Ovary (tissue), 9 donors: ENCODE results near the gene ARFGAP1. TPM values are rescaled to one million over a fixed set of nuclear protein-coding genes. Genes with fewer than 3 reads are reported as not detected.

Experiments used
- DNase-seq, 5 donors: peaks; one replicate each; pipeline ENCODE4 v3.0.0-alpha.2; 2019 to 2020
- H3K27ac ChIP-seq, 2 donors: fragments of 200-600 bp; one replicate each; pipeline versions ENCODE4 v1.5.1 to v1.8.0; 2019 to 2022
- H3K27me3 ChIP-seq: fragments of 200-600 bp; one replicate; pipeline ENCODE4 v1.8.0; 2022
- H3K36me3 ChIP-seq: fragments of 200-600 bp; sonication (generic); one replicate; pipeline ENCODE4 v1.5.1; 2019
- H3K4me1 ChIP-seq: one replicate; pipeline ENCODE4 v1.8.1; 2013; ENCODE audit warnings: mild to moderate bottlenecking, moderate library complexity; ENCODE audit not compliant: insufficient read depth
- H3K4me3 ChIP-seq: fragments of 200-600 bp; sonication (generic); one replicate; pipeline ENCODE4 v1.5.1; 2017
- H3K9me3 ChIP-seq, 2 donors: fragments of 200-600 bp in 1 of 2; sonication (generic) in 1 of 2; one replicate each; pipeline versions ENCODE4 v1.5.1 to v1.8.1; 2013 to 2019; ENCODE audit warnings: mild to moderate bottlenecking in 1 of 2, moderate library complexity in 1 of 2
- CTCF ChIP-seq, 3 donors: fragments of 450-650 bp in 2 of 3; fragments of 200-600 bp in 1 of 3; IDR thresholded peaks; one replicate each; pipeline versions ENCODE4 v1.5.1 to v1.8.0; 2016 to 2022; ENCODE audit warnings: antibody characterized with exemption in 3 of 3, mild to moderate bottlenecking in 1 of 3
- EP300 ChIP-seq: sonication (generic); formaldehyde crosslinking; IDR thresholded peaks from one replicate; pipeline ENCODE4 v1.6.1; 2017; ENCODE audit warnings: antibody characterized with exemption
- POLR2A ChIP-seq: fragments of 450-650 bp; IDR thresholded peaks from one replicate; pipeline ENCODE4 v1.6.1; 2017; ENCODE audit warnings: antibody characterized with exemption, mild to moderate bottlenecking, moderate library complexity
- WGBS, 3 donors: extraction: QIAGEN DNeasy Blood & Tissue Kit in 1 of 3; methylation state at CpG; one replicate each; pipeline versions ENCODE4 v1.1.5 to v1.1.7; 2013 to 2017; 5-methylcytosine and 5-hydroxymethylcytosine counted together
- intact Hi-C, 4 donors: fragments of 100-400 bp; cut with DNase I; formaldehyde crosslinking; loops; one replicate each; pipeline versions ENCODE4 v1.11.0 to v1.15.1; 2022 to 2023
- polyA plus RNA-seq, 2 donors: library from polyadenylated mRNA; stranded (reverse); fragments of 200-250 nt in 1 of 2; fragments of 350-450 nt in 1 of 2; fragmentation: Illumina TruSeq in 1 of 2; extraction: RNeasy Lipid Tissue Mini Kit (QIAGEN cat#74804) in 1 of 2; gene quantifications; one replicate each; pipeline ENCODE4 v1.2.3, GENCODE V29; 2013 to 2014
- total RNA-seq, 7 donors: library from RNA; depleted of rRNA in 2 of 7; stranded (reverse); fragments of >200 nt in 2 of 7; fragmentation: NEBNext Ultra II Directional in 3 of 7; extraction: Animal tissue kit (Norgen Biotek cat#: 25700) in 3 of 7; gene quantifications; one replicate each; pipeline versions ENCODE4 v1.1.0 to v1.2.4, GENCODE V29; 2016 to 2023
- donor health status: DM: no; HTN: no; CAD: no; lungs with moderate emphysema.
- donor health status: DM: no; HTN: no; CAD: no.
- donor health status: Bipolar disorder and iron deficiency.
- donor health status: DM: yes; HTN: yes; CAD: no.
- donor health status: DM: no; HTN: no; CAD: no.
- donor health status: DM: yes; HTN: yes; CAD: no.

ARFGAP1 gene
- total and polyA plus RNA-seq, 9 donors, result 18.9 to 80.2 (median 68.7) TPM

- 69 to 77% (median 70%) methylated on average over 55 of the region's 55 CpGs for WGBS, 3 donors
- H3K4me1 ChIP-seq, result peaks cover 2% of the 10 kb centered on the region
- no peak overlapping the region for H3K27ac ChIP-seq
- H3K36me3 ChIP-seq, result no peaks in the 10 kb centered on the region
- intact Hi-C loops, result no loop called here
- no peaks in the 10 kb centered on the region for H3K27me3 ChIP-seq
- DNase-seq, result no peak
- TF ChIP-seq EP300 (no peak), POLR2A (no peak), CTCF (IDR thresholded peaks at IDR 0.05) (no peak)
- no peak overlapping the region for H3K4me3 ChIP-seq
- H3K9me3 ChIP-seq, result no peaks in the 10 kb centered on the region
Measured at GRCh38 chr20:63287697-63288580, 15.3 kb downstream of the ARFGAP1 start.

DNA sequence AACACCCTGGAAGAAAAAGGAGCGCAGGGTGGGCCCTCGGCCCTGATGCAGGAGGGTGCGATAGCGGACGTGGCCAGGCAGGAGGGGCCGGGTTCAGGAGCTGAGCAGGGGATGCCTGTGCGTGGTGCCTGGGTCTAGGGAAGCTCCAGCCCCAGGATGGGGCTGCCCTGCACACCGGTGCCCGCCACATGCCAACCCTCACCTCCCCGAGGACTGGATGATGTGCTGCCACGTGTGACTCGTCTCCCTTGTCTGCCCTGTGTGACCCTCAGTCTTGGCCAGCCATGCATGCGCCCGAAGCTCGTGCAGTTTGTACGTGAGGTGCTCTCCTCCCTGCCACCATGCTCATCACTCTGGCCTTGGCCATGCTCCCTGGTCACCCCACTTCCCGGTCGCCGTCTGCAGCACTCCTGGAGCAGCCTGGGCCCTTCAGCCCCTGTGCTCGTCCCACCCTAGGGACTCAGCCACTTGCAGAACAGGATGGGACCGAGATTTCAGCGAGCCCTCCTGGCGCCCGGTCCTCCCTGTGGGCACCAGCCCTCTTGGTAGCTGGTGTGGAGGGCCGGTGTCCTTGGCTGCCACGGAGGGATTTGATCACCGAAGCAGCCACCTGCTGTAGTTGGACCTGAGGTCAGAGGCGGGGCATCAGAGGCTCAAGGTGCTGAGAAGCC, 16.1 kb downstream of the ARFGAP1 start:
- no peak overlapping the region for H3K4me3 ChIP-seq
- 84 to 87% (median 86%) methylated on average over 28 of the region's 28 CpGs for WGBS, 3 donors
- H3K4me1 ChIP-seq, result peaks cover 2% of the 10 kb centered on the region
- TF ChIP-seq POLR2A (no peak), CTCF (IDR thresholded peaks at IDR 0.05) (no peak), EP300 (no peak)
- DNase-seq, result no peak
- H3K36me3 ChIP-seq, result no peaks in the 10 kb centered on the region
- intact Hi-C loops, result no loop called here
- H3K9me3 ChIP-seq, result no peaks in the 10 kb centered on the region
- H3K27ac ChIP-seq, result no peak overlapping the region
- H3K27me3 ChIP-seq, result no peaks in the 10 kb centered on the region

DNA sequence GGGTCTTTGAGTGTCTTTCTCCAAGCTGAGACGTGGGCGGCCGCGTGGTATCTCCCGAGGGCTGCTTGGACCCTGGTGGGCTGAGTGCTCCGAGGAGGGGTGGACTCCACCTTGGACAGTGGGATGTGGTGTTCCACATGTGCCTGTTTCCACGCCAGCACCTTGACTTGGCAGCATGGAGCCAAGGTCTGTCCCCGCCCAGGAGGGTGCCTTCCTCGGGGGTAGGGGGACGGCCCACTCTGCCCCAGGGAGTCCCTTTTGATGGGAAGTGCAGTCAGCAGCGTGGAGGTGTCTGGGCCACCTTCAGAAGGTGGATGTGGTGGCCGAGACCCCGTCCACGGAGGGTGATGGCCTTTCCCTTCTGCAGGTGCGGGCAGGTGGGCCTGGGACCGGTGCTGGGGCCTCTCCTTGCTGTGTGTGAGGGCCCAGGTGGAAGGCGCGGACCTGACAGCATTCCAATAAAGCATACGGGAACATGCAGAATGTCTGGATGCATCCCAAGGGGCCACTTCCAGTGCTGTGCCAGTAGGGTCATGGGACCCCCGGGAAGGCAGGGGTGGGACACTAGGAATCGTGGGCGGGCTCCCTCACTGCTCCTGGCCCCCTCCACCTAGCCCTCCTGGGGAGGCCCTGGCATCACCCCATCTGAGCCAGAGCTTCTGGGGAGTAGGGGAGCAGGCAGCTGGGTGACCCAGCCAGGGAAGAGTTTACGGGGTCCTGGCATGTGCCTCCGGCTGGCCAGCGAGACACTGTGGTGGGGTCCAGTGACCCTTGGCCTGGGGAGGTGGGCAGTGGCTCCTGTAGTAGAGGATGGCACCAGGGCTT, 16.9 kb downstream of the ARFGAP1 start:
- Histone ChIP-seq H3K27me3 (no peaks in the 10 kb centered on the region), H3K4me1 (peaks cover 2% of the 10 kb centered on the region), H3K9me3 (no peaks in the 10 kb centered on the region), H3K36me3 (no peaks in the 10 kb centered on the region), H3K4me3 (no peak overlapping the region), H3K27ac (no peak overlapping the region)
- no peak for TF ChIP-seq CTCF (IDR thresholded peaks at IDR 0.05)
- no peak for TF ChIP-seq POLR2A
- TF ChIP-seq EP300, result no peak
- DNase-seq, result no peak
- WGBS, 3 donors, result 76 to 79% (median 78%) methylated on average over 19 to 25 of the region's 25 CpGs
- intact Hi-C loops, result no loop called here

DNA sequence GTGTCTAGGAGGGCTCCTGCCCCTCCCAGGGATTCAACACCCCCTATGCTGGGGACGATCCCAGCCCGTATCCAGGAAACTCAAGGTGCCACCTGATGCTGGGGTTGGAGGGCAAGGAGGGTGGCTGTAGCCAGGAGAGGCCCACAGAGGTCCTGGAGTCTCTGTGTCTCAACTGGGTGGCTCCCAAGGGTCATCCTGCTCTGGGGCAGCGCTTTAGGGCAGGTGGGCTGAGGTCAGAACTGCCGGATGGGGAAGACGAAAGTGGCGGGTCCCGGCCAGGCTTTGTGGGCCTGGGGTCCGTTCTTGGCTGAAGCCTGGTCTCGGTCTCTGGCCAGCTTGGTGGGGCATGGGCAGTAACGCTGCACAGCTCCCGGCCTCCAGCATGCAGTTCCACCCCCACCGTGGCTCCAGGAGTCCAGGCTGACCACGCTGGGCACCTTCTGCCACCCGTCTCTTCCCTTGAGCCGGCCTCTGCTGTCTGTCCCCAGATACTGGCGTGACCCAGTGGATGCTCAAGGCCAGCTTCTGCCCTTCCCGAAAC, 17.6 kb downstream of the ARFGAP1 start:
- DNase-seq, result no peak
- H3K4me1 ChIP-seq, result peaks cover 2% of the 10 kb centered on the region
- no peaks in the 10 kb centered on the region for H3K9me3 ChIP-seq
- H3K27ac ChIP-seq, result no peak overlapping the region
- intact Hi-C loops, result no loop called here
- no peak overlapping the region for H3K4me3 ChIP-seq
- H3K27me3 ChIP-seq, result no peaks in the 10 kb centered on the region
- TF ChIP-seq POLR2A (no peak), EP300 (no peak), CTCF (IDR thresholded peaks at IDR 0.05) (no peak)
- no peaks in the 10 kb centered on the region for H3K36me3 ChIP-seq
- WGBS, 3 donors, result 79 to 81% (median 80%) methylated on average over 17 of the region's 17 CpGs
